ENCODE measurements around the gene HK1.
A peak's percentile ranks its signal among the peaks of the same experiment; 100 is the strongest.

HK1 gene

DNA sequence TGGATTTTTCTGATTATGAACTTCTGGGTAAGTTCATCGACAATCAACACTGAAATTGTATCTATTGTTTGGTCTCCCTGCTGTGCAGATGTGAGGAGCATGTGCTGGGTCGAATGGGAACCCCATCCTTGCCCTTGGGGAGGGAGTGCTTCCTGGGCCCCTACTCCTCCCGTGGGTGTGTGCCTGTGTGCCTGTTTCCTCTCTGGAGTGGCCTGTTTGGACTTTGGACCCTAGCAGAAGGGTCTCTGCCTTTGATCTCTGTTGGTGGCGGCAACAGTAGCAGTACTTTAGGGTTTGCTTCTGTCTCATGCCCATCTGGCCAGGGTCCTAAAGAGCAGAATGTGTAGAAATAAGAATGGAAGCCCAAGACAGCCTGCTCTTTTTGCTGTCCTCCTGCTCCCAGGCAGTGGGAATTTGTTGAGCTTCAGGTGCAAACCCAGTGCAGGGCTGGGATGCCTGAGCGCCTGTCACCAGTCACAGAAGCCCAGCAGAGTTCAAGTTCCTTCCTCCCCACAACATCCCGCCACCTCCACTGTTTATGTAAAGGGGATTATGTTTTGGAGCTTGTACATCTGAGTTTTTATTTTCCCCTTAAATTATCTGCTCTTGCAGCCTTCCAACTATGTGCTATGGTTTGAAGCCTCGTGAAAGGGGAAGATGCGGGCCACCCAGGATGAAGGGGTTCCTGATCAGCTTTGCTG lies 139.9 kb downstream of the HK1 start:
- no peak for DNase-seq

DNA sequence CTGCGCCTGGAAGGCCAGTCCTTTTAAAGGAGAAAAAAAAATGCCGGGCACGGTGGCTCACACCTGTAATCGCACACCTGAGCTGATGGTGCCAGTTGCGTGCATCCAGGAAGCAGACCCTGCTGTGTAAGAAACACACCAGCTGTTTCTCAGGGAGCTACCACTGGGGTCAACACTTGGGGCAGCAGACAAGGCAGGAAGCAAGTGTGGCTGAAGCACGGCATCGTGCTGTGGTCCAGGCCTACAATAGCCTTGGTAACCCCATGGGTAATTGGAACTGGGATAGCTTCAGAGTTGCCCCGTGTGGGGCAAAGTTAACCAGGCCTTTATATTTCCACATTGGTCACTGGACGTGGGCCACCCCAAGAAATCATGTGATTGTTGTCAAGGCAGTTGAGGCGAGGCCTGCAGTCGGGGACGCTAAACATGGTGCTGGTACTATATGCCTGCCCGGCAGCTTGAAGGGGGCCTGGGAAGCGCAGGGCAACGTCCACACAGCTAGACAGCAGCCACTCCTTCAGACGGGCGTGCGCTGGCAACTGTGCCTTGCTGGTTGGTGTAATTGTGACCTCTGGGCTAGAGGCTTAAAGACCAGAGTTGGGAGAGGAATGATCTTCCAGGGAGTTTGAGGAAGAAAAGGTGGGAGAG lies 140.9 kb downstream of the HK1 start:
- no peak for DNase-seq

DNA sequence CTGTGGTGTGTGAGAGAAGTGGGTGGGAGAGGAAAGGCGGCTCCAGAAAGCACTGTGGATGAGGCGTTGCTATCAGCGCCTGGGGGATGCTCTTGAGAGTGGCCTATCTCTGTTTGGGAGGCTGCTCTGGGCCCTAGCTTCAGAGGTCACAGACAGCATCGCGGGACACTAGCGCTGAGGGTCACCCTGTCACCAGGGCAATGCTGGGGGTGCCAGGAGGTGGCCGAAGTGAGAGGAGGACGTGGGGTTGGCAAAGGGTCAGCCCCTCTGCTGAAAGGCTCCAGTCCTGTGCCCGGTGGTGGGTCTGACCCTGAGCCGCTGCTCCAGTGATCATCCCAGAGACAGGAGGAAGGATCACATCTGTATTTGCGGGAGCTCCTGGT lies 141.4 kb downstream of the HK1 start:
- DNase-seq = no peak

DNA sequence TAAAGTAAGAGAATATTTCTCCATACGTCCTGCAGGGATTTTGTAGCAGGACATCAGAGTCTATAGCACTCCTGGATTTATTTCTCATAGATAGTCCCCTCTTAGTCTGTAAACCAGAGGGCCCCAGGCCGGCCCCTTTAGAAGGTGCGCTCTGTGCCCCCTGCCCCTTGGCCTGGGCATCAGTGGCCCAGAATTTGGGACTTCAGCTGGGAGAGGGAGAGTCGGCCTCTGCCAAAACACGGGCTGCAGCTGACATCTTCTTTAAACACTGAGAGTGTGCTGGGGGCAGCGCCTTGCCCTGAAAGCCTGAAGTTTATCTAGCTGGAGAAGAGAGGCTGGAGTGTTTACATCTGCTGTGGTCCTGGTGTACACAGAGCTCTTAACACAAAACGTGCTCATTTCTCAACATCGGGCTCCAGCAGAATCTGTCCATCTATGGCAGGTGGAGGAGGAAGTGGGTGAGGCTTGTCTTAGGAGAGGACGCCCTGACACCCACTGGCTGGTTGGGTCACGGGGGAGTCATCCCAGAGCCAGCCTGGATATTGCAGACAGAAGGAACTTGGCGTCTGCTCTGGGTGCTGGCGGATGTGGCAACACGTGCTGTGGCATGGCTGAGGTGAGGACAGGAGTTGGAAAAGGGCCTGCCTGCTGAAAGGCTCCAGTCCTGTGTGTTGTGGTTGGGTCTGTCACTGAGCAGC lies 143.5 kb downstream of the HK1 start:
- DNase-seq = no peak

DNA sequence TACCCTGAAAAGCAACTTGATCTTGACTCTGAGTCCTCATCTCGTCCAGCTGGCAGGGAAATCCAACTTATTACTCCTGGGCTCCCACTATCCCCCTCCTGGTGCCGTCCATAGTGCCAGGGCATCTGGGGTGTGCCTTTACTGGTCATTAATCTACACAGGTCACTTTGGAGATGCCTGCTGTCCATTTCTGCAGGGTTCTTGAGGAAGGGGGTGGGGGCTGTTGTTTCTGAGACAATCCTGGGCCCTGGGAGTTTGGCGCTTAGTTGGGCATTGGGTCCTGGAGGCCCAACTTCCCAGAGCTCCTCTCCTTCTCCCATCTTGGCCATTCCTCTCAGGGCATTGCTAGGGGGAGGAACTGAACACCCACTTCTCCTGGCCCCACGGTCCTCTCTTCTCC lies 144.4 kb downstream of the HK1 start:
- DNase-seq = no peak

DNA sequence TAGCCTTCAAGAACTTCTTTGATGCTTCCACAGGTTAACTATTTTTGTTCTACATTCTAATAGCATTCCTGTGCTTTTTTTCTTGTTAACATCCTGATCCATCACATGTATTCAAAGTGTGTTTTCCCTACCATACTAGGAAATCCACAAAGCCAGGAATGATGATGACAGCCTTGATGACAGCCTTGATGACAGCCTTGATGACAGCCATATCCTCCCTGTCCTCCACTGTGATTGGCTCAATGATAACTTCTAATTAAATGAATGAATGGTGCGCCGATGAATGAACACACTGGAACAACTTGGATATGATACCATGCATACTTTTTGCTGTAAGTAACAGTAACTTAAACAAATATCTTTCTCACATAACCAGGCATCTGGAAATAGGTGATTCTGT lies 146.7 kb downstream of the HK1 start:
- no peak for DNase-seq

DNA sequence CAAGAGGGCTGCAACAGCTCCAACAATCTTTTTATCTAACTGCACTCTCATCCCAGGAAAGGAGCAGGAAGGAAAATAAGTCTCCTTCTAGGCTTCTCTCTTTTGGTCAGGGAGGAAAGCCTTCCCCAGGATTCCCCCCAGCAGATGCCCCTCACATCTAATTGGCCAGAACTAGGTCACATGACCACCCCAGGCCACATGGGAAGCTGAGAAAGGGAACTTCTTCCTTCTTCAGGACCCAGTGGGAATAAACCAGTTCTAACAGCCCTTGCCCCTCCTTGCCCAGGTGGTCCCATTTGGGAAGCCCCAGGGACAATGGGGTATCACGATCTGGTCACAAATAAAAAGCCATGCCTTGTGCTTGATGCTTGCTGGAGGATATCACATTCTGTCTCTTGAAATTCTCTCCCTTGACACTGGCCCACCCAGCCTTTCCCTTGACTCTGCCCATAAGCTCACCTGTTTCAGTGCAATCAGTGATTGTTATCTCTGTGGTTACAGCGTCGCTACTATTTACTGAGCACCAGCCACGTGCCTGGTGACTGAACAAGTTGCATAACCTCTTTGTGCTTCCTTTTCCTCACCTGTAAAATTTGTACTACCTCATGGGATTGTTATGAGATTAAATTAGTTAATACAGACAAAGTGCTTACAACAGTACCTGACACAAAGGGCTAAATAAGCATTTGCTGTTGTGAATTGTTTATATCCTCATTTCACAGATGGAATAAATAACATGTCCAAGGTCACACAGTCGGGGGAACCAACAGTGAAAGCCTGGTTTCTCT lies 147.4 kb downstream of the HK1 start:
- DNase-seq = no peak

DNA sequence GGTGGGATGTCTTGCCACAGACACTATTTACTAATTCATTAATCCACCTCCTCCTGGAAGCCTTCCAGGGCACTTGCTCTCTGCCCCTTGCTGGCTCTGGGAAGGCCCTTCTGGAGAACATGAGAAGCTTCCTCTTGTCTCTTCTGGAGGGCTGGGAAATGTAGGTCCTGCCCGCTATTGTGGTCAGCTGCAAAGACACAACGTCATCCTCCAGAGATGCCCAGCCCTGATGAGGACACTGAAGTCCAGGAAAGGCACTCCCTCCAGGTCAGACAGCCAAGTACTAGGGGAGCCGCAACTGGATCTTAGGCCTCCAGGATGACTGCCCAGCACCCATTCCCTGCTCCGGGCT lies 148.1 kb downstream of the HK1 start:
- DNase-seq = no peak

DNA sequence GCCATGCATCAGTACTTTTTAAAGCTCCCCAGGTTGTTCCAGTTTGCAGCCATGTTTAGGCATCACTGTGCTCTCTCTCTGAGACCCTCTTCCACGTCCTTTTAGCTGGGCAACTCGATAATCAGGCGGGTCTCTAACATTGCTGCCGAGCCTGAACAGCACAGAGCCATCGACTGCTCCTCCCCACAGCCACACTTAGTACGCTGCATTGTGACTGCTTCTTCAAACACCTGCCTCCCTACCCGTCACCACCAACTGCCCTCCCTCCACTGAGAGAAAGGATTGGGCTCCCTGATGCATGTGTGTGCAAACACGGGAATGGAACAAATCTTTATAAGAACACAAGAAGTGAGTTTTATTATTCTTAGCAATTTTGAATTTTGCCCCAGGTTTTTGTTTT lies 149.9 kb downstream of the HK1 start:
- no peak for DNase-seq

DNA sequence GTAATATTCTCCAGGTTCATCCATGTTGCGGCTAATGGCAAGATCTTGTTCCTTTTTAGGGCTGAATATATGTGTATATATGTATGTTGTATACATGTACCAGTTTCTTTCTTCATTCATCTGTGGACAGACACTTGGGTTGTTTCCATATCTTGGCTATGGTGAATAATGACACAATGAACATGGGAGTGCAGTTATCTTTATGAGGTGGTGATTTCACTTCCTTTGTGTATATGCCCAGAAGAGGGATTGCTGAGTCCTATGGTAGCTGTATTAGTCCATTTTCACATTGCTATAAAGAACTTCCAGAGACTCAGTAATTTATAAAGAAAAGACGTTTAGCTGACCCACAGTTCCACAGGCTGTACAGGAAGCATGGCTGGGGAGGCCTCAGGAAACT lies 155.9 kb downstream of the HK1 start:
- no peak for DNase-seq

DNA sequence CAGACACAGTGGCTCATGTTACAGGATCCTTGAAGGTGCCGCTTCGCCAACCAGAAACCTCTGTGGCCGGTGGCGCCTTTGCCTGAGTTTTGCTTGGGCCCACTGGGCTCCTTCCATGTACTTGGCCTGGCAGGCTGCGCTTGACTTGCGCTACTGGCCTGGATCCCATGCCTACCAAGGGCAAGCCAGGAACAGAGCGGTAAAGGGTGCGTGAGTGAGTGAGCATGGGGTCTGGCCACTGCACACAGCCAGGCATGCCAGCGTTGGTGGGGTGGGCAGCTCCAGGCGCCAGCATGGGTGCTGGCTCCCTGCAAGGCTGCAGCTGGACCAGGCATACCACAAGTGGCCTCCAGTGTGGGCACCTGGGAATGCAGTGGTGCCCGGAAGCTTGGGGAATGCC lies 156.6 kb downstream of the HK1 start:
- no peak for DNase-seq

DNA sequence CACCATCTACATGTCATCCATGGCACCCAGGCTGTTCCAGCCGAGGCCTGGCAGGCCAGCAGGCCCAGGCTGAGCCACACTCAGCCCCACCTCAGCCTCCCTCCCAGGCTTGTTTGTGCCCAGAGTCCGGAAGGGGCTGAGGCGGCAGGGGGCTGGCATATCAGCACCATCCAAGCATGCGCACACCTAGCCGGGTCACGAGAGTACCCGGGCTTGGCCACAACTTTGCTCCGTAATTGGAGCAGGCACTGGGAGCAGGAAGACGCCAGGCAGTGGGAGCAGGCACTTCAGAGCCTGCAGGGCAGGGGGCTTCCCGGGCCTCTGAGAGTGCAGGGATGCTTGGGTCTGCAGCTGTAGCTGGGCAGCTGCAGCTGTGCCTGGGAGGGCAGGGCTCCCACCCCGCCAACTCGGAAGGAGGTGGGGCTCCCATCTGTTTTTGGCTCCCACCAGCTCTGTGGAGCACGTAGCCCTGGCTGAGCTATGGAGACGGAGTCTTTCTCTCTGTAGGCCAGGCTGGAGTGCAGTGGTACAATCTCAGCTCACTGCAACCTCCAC lies 157.7 kb downstream of the HK1 start:
- no peak for DNase-seq

DNA sequence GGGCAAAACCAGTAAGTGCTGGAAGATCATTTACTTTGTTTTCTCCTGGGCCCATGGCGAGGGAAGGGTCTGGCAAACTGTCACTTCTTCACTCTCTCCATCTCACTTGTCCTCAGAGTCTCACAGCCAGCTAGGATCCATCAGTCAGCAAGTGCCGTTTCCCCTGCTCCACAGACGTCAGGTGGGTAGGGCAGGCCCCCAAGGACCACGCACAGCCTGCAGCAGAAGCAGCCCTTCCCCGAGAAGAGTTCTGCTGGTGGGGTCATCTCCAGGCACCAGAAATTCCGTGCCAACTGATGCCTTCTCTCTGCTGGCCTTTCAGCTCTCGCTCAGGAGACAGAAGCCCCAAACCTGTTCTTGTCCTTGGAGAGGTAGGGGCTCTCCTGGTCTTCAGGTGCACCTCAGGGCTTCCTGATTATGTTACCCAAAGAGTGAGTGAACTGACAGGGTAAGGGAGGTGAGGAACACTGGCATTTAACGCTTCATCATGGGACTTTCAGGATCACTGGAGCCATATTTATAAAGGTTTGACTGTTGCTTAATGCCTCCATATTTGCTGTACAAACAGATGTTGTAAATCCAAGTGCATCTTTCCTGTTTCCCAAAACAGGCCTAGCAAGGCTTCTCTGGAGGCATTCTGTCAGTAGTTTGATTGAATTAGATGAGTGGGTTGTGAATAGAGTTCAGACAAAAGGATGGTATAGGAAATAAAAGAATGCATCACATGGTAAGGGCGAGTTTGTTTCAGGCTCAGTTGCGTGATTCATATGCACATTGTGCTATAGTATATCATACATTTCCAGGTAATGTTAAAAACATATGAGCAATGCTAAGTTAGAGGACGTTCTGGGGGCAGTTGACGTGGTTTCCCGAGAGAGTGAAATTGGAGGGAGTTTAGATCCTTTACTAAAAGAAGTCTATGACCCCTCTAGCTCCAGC lies 159.3 kb downstream of the HK1 start:
- DNase-seq = no peak

DNA sequence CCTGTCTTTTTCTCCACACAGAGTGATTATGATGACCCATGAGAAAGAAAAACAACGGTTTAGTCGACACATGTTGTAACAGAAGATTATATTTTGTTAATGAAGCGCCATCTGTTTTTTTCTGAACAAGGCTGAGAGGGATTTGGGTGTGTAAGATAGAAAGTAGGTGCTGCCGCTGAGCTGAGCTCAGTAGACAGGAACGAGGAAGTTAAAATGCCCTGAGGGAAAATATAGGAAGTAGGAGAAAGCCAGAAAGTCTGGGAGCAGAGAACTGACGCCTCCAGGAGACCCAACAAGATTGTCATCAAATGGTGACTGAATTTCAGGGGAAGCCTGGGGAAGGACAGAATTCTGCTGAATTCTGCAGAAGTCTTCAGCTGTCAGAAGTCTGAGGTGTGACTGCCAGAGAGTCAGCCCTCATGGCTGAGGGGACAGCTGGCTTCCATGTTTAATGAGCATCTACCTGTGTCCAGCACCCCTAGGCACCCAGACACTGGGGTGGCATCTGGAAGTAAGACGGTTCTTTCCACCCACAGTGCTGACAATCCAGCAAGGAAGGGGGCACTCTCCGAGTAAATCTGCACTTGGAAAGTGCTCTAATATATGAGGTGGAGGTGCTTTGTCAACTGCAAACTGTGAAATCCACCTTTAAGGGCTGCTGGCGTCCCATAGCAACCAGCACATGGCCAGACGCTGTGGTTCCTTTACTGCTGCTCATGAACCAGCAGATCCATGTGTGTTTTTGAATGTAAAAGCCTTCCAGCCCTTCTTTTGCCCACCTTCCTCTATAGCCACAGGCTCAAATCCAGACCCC lies 160.4 kb downstream of the HK1 start:
- DNase-seq = no peak

DNA sequence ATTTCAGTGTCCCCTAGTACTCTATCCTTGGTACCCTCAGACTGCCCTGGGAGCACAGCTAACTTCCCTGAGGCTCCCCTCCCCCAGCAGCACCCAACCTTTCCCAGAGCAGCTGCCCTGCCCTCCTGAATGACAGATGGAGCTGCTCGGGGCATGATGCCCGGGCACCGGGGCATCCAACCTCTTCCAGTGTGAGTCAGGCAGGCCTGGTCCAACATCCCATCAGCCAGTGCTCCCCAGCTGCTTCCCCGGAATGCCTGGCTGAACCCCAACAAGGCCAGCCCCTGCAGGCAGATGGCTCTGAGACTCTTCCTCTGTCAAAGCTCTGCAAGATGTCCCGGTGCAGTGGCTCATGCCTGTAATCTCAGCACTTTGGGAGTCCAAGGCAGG lies 161.0 kb downstream of the HK1 start:
- peak in 40 of 58 donors; percentile 10 to 80 (median 37) for DNase-seq

DNA sequence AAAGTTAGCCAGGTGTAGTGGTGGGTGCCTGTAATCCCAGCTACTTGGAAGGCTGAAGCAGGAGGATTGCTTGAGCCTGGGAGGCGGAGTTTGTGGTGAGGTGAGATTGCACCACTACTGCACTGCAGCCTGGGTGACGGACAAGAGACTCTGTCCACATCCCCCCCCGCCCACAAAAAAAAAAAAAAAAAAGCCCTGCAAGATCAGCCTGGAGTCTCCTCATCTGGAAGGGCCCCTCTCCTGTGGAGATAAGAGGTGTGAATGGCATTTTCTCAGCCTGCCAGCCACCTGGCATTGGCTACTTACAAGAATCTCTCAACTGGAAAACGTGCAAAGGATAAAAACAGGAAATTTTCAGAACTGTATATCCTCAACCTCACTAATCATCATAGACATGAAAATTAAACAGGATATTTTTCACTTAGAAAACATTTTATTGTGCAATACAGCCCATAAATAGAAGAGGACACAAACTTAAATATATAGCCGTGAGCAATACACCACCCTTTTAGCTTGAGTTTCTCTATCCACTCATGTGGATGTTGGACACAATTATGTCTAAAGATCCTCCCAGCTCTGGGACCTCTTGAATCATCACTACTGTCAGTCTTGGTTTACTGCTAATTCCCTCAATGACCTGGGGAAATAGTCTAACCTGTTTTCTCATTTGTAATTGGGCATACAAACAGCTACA lies 161.7 kb downstream of the HK1 start:
- DNase-seq = no peak

DNA sequence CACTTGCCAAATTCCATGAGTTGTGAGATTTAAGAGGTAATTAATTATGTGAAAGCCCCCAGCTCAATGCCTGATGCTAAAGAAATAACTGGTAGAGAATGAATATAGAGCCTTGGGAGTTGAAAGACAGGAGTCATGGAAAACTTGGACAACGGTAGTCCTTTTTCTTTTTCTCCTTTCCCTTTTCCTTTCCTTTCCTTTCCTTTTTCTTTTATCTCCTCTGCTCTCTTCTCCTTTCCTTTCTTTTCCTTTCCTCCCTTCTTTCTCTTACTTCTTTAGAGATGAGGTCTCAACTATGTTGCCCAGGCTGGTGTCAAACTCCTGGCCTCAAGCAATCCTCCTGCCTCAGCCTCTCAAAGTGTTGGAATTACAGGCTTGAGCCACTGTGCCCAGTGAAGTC lies 165.1 kb downstream of the HK1 start:
- DNase-seq = no peak

DNA sequence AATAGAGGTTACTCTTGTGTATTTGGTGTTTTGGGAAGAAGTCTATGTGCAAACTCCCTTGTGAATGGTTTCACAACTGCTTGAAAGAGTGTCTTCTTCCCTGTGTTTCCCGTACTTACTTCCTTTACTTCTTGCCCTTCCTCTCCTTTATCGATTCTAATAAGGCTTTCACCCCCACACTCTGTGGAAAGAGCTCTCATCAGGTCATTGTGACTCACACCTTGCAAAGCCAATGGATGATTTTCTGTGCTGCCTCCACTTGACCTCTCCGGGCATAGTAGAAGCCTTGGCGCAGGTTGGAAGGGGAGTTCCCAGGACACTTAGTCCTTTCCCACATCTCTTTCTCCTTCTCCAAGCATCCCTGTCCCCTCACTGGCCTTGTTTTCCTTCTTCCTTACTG lies 166.7 kb downstream of the HK1 start:
- DNase-seq = no peak

DNA sequence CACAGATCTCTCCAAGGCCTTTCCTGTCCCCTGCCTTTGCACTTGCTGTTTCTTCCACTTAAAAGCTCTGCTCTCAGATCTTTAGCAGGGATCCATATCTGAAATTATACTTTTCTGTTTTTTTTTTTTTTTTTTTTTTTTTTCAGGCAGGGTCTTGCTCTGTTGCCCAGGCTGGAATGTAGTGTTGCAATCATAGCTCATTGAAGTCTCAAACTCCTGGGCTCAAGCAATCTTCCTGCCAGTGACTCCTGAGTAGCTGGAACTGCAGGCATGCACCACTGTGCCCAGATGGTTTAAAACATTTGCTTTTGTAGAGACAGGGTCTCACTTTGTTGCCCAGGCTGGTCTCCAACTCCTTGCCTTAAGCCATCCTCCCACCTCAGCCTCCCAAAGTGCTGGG lies 167.9 kb downstream of the HK1 start:
- DNase-seq = no peak
